PC-9 (cell line): ENCODE measurements around the gene HDAC2.
"Not testable (repeated sequence)": the region's sequence is repeated elsewhere in the genome, so short reads cannot be mapped to it uniquely, and the experiment has no call there.

Source experiments
- CTCF ChIP-seq: fragments of 200-600 bp; sonication (generic); conservative IDR thresholded peaks from 2 replicates; pipeline ENCODE4 v1.6.1; 2017; ENCODE audit warnings: mixed run types, antibody characterized with exemption, mild to moderate bottlenecking, moderate library complexity
- EZH2 ChIP-seq: fragments of 200-600 bp; sonication (generic); IDR thresholded peaks from 2 replicates; pipeline ENCODE4 v1.8.0; 2017; ENCODE audit warnings: antibody characterized with exemption, low read depth

- TF ChIP-seq CTCF, EZH2: not testable (repeated sequence)
These were observed 60.7 kb downstream of the HDAC2 start for GRCh38 chr6:113910285-113910684.
